IMR-90 (cell line): ENCODE results near the gene SLC36A1. TPM values are rescaled to one million over a fixed set of nuclear protein-coding genes. Genes with fewer than 3 reads are reported as not detected.

Experiments
- ATAC-seq: fragments of 200-7000 bp; cut with Tn5 transposase; 2 replicates; pipeline ENCODE4 v1.9.1; 2020; ENCODE audit warnings: low read depth, mild to moderate bottlenecking, moderate library complexity
- BruUV-seq: library from RNA; stranded (reverse); fragments of 400-500 nt; replicated peaks from 2 replicates; lab custom pipeline; 2021; lab: Mats Ljungman, UMichigan
- CTCF ChIA-PET: fragments of 300-600 bp; formaldehyde crosslinking; extraction: SDS; loops from one replicate; lab custom pipeline; 2021; ENCODE audit warnings: antibody characterized with exemption; lab: Yijun Ruan, JAX
- POLR2A ChIA-PET: fragments of 300-600 bp; sonication (Branson Sonifier 250); formaldehyde crosslinking; loops from one replicate; lab custom pipeline; 2022; ENCODE audit warnings: antibody characterized with exemption; ENCODE audit not compliant: unreplicated experiment; lab: Charles Lee
- DNase-seq: peaks from one replicate; pipeline ENCODE4 v3.0.0; 2013
- H2AFZ ChIP-seq: replicated peaks from 2 replicates; pipeline ENCODE3; 2013; ENCODE audit warnings: low read length, mild to moderate bottlenecking; ENCODE audit not compliant: poor library complexity
- H2AK5ac ChIP-seq: 2 replicates; pipeline ENCODE4 v1.6.1; 2013; ENCODE audit warnings: low read depth, low read length, inconsistent platforms
- H2AK9ac ChIP-seq: replicated peaks from 2 replicates; pipeline ENCODE3; 2013; ENCODE audit warnings: mild to moderate bottlenecking, low read depth, low read length, moderate library complexity; ENCODE audit not compliant: poor library complexity
- H2BK120ac ChIP-seq: 2 replicates; pipeline ENCODE4 v1.6.1; 2013; ENCODE audit warnings: low read depth, low read length, inconsistent platforms
- H2BK15ac ChIP-seq: 3 replicates; pipeline ENCODE4 v1.6.1; 2013; ENCODE audit warnings: low read depth, low read length, inconsistent platforms
- H2BK20ac ChIP-seq: 2 replicates; pipeline ENCODE4 v1.6.1; 2013; ENCODE audit warnings: low read depth, mild to moderate bottlenecking, inconsistent platforms, low read length, moderate library complexity
- H2BK5ac ChIP-seq: 2 replicates; pipeline ENCODE4 v1.6.1; 2013; ENCODE audit warnings: mild to moderate bottlenecking, low read depth, low read length, inconsistent platforms; ENCODE audit not compliant: poor library complexity, severe bottlenecking
- H3K14ac ChIP-seq: replicated peaks from 2 replicates; pipeline ENCODE4 v1.6.1; 2013; ENCODE audit warnings: low read depth, low read length, inconsistent platforms
- H3K18ac ChIP-seq: 2 replicates; pipeline ENCODE4 v1.6.1; 2013; ENCODE audit warnings: low read depth, low read length, control low read depth
- H3K23ac ChIP-seq: 2 replicates; pipeline ENCODE4 v1.6.1; 2013; ENCODE audit warnings: low read depth, low read length, inconsistent platforms
- H3K27ac ChIP-seq: 2 replicates; pipeline ENCODE4 v1.5.1; 2013; ENCODE audit warnings: mild to moderate bottlenecking, control low read depth, low read length; ENCODE audit not compliant: insufficient read depth
- H3K27me3 ChIP-seq: 2 replicates; pipeline ENCODE4 v1.6.1; 2013; ENCODE audit warnings: low read length; ENCODE audit not compliant: control insufficient read depth, insufficient read depth
- H3K36me3 ChIP-seq: 2 replicates; pipeline ENCODE4 v1.6.1; 2013; ENCODE audit warnings: low read length, mixed read lengths; ENCODE audit not compliant: control insufficient read depth, insufficient read depth
- H3K4ac ChIP-seq: 2 replicates; pipeline ENCODE4 v1.6.1; 2013; ENCODE audit warnings: low read depth, low read length, inconsistent platforms
- H3K4me1 ChIP-seq: 2 replicates; pipeline ENCODE4 v1.6.1; 2013; ENCODE audit warnings: low read length, mixed read lengths; ENCODE audit not compliant: control insufficient read depth, insufficient read depth
- H3K4me2 ChIP-seq: 2 replicates; pipeline ENCODE4 v1.6.1; 2013; ENCODE audit warnings: low read depth, mild to moderate bottlenecking, control low read depth, low read length, moderate library complexity
- H3K4me3 ChIP-seq: 2 replicates; pipeline ENCODE4 v1.5.1; 2013; ENCODE audit warnings: low read depth, mild to moderate bottlenecking, control low read depth, low read length, moderate library complexity; ENCODE audit not compliant: insufficient read depth
- H3K56ac ChIP-seq: 2 replicates; pipeline ENCODE4 v1.6.1; 2013; ENCODE audit warnings: low read length, inconsistent platforms; ENCODE audit not compliant: insufficient read depth; ENCODE audit errors: extremely low read depth
- H3K79me1 ChIP-seq, 2 experiments: 2 replicates each; pipeline ENCODE4 v1.6.1; 2013; ENCODE audit warnings: low read length in 2 of 2, inconsistent platforms in 1 of 2, low read depth in 1 of 2
- H3K9ac ChIP-seq: 2 replicates; pipeline ENCODE4 v1.6.1; 2013; ENCODE audit warnings: low read depth, low read length, control low read depth
- H3K9me1 ChIP-seq: 2 replicates; pipeline ENCODE4 v1.6.1; 2013; ENCODE audit warnings: low read length, inconsistent platforms; ENCODE audit not compliant: insufficient read depth
- H3K9me3 ChIP-seq: 2 replicates; pipeline ENCODE4 v1.6.1; 2013; ENCODE audit warnings: low read length; ENCODE audit not compliant: control insufficient read depth, insufficient read depth
- H4K20me1 ChIP-seq: 2 replicates; pipeline ENCODE4 v1.6.1; 2013; ENCODE audit warnings: low read length, inconsistent platforms; ENCODE audit not compliant: insufficient read depth
- H4K5ac ChIP-seq: 2 replicates; pipeline ENCODE4 v1.6.1; 2013; ENCODE audit warnings: mild to moderate bottlenecking, low read depth, low read length, control low read depth
- H4K8ac ChIP-seq, 2 experiments: 2 replicates each; pipeline ENCODE4 v1.6.1; 2013; ENCODE audit warnings: low read depth in 2 of 2, low read length in 2 of 2, control low read depth in 1 of 2, inconsistent platforms in 1 of 2
- H4K91ac ChIP-seq: 2 replicates; pipeline ENCODE4 v1.6.1; 2013; ENCODE audit warnings: low read depth, low read length, inconsistent platforms; ENCODE audit not compliant: insufficient read depth
- BHLHE40 ChIP-seq: fragments of 150-350 bp; IDR thresholded peaks from 2 replicates; pipeline ENCODE4 v1.6.1; 2016; ENCODE audit warnings: mild to moderate bottlenecking, low read depth, low read length
- CEBPB ChIP-seq: IDR thresholded peaks from 2 replicates; pipeline ENCODE4 v1.6.1; 2012; ENCODE audit warnings: low read depth, low read length, improper control_type of control experiment
- CHD1 ChIP-seq: IDR thresholded peaks from 2 replicates; pipeline ENCODE4 v1.6.1; 2012; ENCODE audit warnings: low read depth, low read length, improper control_type of control experiment
- ELK1 ChIP-seq: fragments of 150-350 bp; IDR thresholded peaks from 2 replicates; pipeline ENCODE4 v1.6.1; 2016; ENCODE audit warnings: low read depth, mild to moderate bottlenecking, low read length, moderate library complexity, borderline replicate concordance
- FOS ChIP-seq: fragments of 150-350 bp; IDR thresholded peaks from 2 replicates; pipeline ENCODE4 v1.6.1; 2016; ENCODE audit warnings: low read depth, low read length
- MAFK ChIP-seq: IDR thresholded peaks from 2 replicates; pipeline ENCODE4 v1.6.1; 2012; ENCODE audit warnings: low read depth, low read length, improper control_type of control experiment
- MAZ ChIP-seq: IDR thresholded peaks from 2 replicates; pipeline ENCODE4 v1.6.1; 2012; ENCODE audit warnings: low read depth, mild to moderate bottlenecking, low read length, improper control_type of control experiment, moderate library complexity, borderline replicate concordance
- MXI1 ChIP-seq: IDR thresholded peaks from 2 replicates; pipeline ENCODE4 v1.6.1; 2012; ENCODE audit warnings: low read depth, mild to moderate bottlenecking, low read length, moderate library complexity, borderline replicate concordance
- NFE2L2 ChIP-seq: fragments of 150-350 bp; IDR thresholded peaks from 2 replicates; pipeline ENCODE4 v1.6.1; 2016; ENCODE audit warnings: low read depth, mild to moderate bottlenecking, low read length
- POLR2A ChIP-seq: IDR thresholded peaks from 2 replicates; pipeline ENCODE4 v1.6.1; 2012; ENCODE audit warnings: mild to moderate bottlenecking, low read depth, low read length
- RAD21 ChIP-seq: IDR thresholded peaks from 2 replicates; pipeline ENCODE4 v1.6.1; 2012; ENCODE audit warnings: low read length, improper control_type of control experiment
- RCOR1 ChIP-seq: IDR thresholded peaks from 2 replicates; pipeline ENCODE4 v1.6.1; 2012; ENCODE audit warnings: mild to moderate bottlenecking, low read length, improper control_type of control experiment; ENCODE audit not compliant: insufficient replicate concordance
- RFX5 ChIP-seq: IDR thresholded peaks from 2 replicates; pipeline ENCODE4 v1.8.0; 2012; ENCODE audit warnings: low read depth, mild to moderate bottlenecking, low read length, moderate library complexity
- SMC3 ChIP-seq: fragments of 150-350 bp; IDR thresholded peaks from 2 replicates; pipeline ENCODE4 v1.6.1; 2016; ENCODE audit warnings: low read depth, mild to moderate bottlenecking, antibody characterized with exemption, low read length, moderate library complexity
- USF2 ChIP-seq: fragments of 150-350 bp; IDR thresholded peaks from 2 replicates; pipeline ENCODE4 v1.6.1; 2017; ENCODE audit warnings: mild to moderate bottlenecking, antibody characterized with exemption, low read length, low read depth
- WGBS, 2 experiments: methylation state at CpG; one replicate each; pipeline versions ENCODE4 v1.1.5 to v1.1.7; 2013; ENCODE audit warnings: missing lambda C conversion rate in 2 of 2; ENCODE audit not compliant: insufficient read length in 1 of 2; ENCODE audit errors: extremely low coverage in 2 of 2; 5-methylcytosine and 5-hydroxymethylcytosine counted together
- dilution Hi-C: fragments of 300-500 bp; cut with HindIII; formaldehyde crosslinking; loops from one replicate; pipeline ENCODE4 v1.14.3; 2018; ENCODE audit warnings: low sequenced_read_pairs; ENCODE audit not compliant: unreplicated experiment
- in situ Hi-C: fragments of 300-500 bp; cut with MboI; formaldehyde crosslinking; loops from 3 replicates; pipeline ENCODE4 v1.14.3; 2019; ENCODE audit warnings: low sequenced_read_pairs, inconsistent platforms, mixed read lengths
- intact Hi-C: fragments of 100-400 bp; cut with micrococcal nuclease; formaldehyde crosslinking; loops from 2 replicates; pipeline ENCODE4 v1.10.0; 2022
- polyA plus RNA-seq, 3 experiments: library from polyadenylated mRNA; depleted of rRNA; stranded (reverse); fragments of >200 nt; gene quantifications; 2 replicates each; pipeline ENCODE4 v1.2.3, GENCODE V29; 2012; ENCODE audit warnings: low replicate concordance in 1 of 3
- total RNA-seq: library from RNA; depleted of rRNA; stranded (reverse); fragments of >200 nt; gene quantifications from 2 replicates; pipeline ENCODE4 v1.2.3, GENCODE V29; 2012
- TF ChIP-seq, protein P1 (sequence below): conservative IDR thresholded peaks from 2 replicates; pipeline ENCODE4 v1.5.1; 2012; ENCODE audit warnings: mild to moderate bottlenecking, low read depth, low read length, improper control_type of control experiment

The SLC36A1 gene
- total and polyA plus RNA-seq, 2 of the 4 experiments (the other 2 are of a cell fraction) = 5.7 to 8.7 TPM

DNA sequence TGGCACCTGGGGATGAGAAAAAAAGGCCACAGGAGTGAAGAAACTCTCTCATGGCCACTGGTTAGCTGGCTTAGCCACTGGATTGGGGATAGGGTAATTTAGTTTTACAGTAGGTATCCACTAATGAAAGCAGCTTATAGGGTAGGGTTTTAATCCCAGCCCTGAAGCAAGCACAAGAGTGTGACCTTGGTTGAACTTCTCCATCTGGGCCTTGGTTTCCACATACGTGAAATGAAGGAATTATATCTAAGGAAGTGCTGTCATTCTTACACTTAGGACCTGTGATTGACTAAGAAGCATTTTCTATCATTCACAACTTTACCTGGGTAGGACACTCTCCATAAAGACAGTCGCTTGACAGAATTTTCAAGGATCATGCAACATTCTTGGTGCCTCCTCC, 94.2 kb downstream of the SLC36A1 start:
- no peaks in the 10 kb centered on the region for H3K79me1 ChIP-seq
- no TSS peak for BruUV-seq
- in situ Hi-C loops (no loop called here), intact Hi-C loops (no loop called here), dilution Hi-C loops (no loop called here)
- H3K36me3 ChIP-seq = no peaks in the 10 kb centered on the region
- H3K4me2 ChIP-seq = no peak overlapping the region
- no peak overlapping the region for H2BK120ac ChIP-seq
- no peak overlapping the region for H3K4ac ChIP-seq
- no peak overlapping the region for H3K18ac ChIP-seq
- no peak overlapping the region for H4K8ac ChIP-seq
- POLR2A ChIA-PET = no interaction called here
- H4K91ac ChIP-seq = no peak overlapping the region
- no peak overlapping the region for H2BK15ac ChIP-seq
- no peak overlapping the region for H3K23ac ChIP-seq
- DNase-seq (no peak), ATAC-seq (no peak)
- no peaks in the 10 kb centered on the region for H3K9me1 ChIP-seq
- no peaks in the 10 kb centered on the region for H4K20me1 ChIP-seq
- no CpG with 5 or more reads among the region's 2 CpGs for WGBS, 2 experiments
- H2BK20ac ChIP-seq = no peak overlapping the region
- no peak overlapping the region for H3K56ac ChIP-seq
- no peak overlapping the region for H2AK5ac ChIP-seq
- TF ChIP-seq RFX5 (no peak), MAFK (no peak), POLR2A (no peak), USF2 (no peak), BHLHE40 (no peak), NFE2L2 (no peak), RAD21 (no peak), RCOR1 (no peak), SMC3 (no peak), CEBPB (no peak), MXI1 (no peak), FOS (no peak), CHD1 (no peak), MAZ (no peak), ELK1 (no peak)
- TF ChIP-seq, protein P1, sequence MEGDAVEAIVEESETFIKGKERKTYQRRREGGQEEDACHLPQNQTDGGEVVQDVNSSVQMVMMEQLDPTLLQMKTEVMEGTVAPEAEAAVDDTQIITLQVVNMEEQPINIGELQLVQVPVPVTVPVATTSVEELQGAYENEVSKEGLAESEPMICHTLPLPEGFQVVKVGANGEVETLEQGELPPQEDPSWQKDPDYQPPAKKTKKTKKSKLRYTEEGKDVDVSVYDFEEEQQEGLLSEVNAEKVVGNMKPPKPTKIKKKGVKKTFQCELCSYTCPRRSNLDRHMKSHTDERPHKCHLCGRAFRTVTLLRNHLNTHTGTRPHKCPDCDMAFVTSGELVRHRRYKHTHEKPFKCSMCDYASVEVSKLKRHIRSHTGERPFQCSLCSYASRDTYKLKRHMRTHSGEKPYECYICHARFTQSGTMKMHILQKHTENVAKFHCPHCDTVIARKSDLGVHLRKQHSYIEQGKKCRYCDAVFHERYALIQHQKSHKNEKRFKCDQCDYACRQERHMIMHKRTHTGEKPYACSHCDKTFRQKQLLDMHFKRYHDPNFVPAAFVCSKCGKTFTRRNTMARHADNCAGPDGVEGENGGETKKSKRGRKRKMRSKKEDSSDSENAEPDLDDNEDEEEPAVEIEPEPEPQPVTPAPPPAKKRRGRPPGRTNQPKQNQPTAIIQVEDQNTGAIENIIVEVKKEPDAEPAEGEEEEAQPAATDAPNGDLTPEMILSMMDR = no peak
- H4K5ac ChIP-seq = no peak overlapping the region
- H3K4me3 ChIP-seq = no peak overlapping the region
- no peak overlapping the region for H2AFZ ChIP-seq
- no peak overlapping the region for H3K27ac ChIP-seq
- no peaks in the 10 kb centered on the region for H3K4me1 ChIP-seq
- no peak overlapping the region for H3K9ac ChIP-seq
- no peaks in the 10 kb centered on the region for H3K9me3 ChIP-seq
- no peaks in the 10 kb centered on the region; the same call in 1 of the 2 replicates for H3K27me3 ChIP-seq
- H2BK5ac ChIP-seq = no peak overlapping the region
- CTCF ChIA-PET = no interaction called here
- H2AK9ac ChIP-seq = no peak overlapping the region
- H3K14ac ChIP-seq = no peak overlapping the region
